Globus pallidus (tissue), 1 donor: ENCODE results near the gene OPRM1.
A peak's percentile ranks its signal among the peaks of the same experiment; 100 is the strongest.
"Not testable (repeated sequence)": the region's sequence is repeated elsewhere in the genome, so short reads cannot be mapped to it uniquely, and the experiment has no call there.

Source experiments
- DNase-seq: peaks from one replicate; pipeline ENCODE4 v3.0.0-alpha.2; 2015; ENCODE audit warnings: low spot score

The OPRM1 gene

DNA sequence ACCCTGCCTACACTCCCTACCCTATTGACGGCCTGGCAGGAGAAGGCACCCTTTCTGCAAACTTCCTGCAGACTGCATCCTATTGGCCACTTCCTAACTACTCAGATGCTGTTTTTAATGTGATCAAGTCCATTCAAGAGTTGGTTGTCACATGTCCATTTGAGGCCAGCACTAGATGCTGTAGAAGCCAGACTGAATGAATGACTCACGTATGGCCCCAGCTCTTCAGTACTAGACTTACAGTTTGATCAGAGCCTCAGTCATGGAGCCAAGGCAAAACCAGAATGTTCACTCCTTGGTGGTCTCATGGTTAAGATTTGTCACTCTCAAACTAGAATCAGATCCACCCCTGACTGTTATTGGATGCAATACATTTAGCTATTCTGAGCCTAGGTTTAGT, 101.7 kb downstream of the OPRM1 start:
- no peak for DNase-seq

DNA sequence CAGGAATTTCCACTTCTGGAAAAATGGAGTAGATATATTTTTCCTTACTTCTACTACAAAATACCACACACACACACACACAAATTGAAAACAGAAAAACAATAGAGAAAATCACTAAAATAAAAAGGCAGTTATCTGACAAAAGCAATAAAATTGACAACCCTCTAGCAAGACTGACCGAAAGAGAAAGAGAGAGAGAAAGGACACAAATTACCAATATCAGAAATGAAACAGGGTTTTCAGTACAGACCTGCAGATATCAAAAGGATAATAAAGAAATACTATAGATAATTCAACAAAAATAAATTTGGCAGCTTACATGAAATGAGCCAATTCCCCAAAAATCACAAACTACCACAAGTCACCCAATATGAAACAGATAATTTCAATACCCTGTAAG, 104.7 kb downstream of the OPRM1 start:
- DNase-seq = no peak

DNA sequence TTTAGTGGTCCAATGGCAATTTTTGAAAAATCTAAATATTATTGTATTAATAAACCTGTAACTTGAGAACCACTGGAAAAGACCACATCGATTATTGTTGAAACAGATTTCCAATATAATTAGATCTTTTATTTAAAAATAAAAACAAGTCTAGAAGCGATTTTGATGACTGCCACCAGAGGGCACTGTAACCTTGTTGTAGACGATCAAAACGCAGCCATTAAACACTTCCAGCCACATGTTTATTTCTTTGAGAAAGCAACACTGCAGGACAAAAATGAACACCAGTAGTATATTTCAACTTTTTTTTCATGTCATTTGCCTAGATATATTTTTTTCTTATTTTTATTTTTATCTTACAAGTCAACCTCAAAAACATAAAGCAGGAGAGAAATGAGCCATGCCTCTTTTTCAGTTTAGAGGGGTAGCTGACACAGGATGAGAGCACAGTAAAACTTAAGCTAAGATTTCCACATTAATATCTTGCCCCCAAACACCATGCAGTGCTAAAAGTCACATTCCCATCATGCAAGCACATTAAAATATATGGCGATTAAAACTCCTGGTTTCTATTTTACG, 115.4 kb downstream of the OPRM1 start:
- DNase-seq = peak; percentile 75

DNA sequence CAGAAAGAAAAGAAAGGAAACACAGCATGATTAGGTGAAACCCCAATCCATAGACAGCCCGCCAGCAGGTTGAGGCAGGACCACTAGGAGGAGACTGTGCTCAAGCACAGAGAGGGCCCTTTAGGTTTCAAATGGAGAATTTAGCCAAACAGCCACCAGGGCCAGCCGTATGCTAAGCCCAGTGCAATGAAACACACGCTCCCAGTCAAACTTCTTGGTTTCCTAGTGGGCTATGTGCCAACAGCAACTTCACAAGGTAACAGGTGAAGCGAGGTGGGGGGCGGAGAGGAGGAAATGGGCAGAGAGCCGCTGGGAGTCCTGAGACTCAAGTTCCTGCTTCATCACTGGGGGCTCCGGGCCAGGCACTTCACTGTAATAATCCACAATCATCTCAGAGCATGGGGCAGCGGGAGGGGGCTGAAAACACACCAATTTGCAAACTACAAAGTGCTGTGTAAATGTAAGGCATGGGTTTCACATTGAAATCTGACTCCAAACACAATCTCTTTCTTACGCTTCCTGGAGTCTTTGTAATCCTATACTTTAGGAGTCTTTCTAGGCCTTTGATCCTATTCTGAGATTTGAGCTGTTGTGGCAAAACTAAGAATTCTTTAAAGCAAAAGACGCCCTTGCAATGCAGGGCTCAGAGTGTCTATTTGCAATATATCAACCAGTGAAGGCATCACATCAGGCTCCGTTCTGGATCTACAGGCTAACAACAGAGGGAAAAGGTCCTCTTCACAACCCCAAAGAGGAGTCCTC, 117.3 kb downstream of the OPRM1 start:
- DNase-seq = no peak

DNA sequence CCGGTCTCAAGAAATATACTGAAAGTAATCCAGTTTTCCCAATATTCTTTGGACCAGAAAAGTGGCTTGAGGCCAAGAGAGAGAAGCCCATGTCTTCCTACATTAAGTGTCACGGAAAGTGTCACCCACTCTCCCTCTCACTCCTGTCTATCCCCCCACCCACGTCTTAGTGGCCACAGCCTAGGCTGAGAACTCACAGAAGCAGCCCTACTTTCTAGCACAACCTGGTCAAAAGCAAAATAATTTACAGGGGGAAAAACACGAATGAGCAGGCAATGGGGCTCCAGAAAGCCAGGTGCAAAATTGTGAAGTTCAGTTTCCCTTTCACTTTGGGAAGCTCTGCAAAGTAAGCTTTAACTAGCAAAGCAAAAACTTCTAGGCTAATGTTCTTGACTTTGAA, 118.0 kb downstream of the OPRM1 start:
- DNase-seq = no peak

DNA sequence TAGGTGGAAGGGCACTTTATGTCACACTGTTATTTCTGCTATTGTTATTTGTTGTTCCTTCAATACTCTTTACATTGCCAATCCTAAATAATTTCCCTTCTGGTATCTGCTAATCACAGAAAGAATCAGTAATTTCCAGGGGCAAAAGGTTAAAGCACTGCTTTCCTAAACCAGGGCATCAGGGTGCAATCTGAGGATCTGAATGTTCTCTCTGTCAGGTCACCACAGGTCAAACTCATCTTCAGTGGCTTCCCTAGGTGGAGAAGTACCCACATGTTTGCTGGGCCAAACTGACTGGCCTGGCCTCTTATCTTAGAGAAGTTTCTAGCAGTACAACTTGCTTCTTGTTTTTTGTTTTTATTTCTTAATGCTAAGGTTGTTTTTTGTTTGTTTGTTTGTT, 118.7 kb downstream of the OPRM1 start:
- DNase-seq = no peak

DNA sequence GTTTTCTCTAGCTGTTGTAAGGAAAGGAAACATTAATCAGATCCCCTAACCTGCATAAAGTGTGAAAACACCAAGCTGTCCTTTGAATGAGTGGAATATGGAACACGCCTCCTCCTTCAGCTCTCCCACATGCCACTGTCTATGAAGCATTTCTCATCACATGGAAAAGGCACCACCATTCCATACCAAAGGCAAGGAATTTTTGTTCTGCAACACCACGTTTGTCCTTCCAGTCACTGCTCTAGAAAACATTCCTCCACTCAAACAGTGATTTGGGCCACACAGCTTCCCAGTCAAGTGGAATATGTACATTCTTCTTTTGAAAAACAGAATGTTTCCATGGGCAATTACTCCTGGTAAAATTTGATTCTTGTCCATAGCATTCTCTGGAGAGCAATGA, 120.1 kb downstream of the OPRM1 start:
- DNase-seq = no peak

DNA sequence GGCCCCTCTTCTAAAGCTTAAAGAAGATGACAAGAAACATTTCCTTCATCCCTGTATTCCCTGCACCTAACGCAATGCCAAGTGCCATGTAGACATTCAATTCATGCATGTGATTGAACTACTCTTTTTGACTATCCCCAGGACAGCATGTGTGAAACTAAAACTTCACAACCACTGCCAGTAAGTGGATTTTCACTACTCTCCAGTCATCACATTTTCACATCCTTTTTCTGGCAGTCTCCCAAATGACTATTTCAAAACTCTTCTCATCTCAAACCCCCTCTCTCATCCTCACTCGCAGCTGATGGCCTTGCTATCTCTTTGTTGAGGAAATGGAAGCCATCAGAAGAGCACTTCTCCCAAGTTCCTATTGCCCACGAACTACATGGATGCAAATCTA, 122.6 kb downstream of the OPRM1 start:
- no peak for DNase-seq

DNA sequence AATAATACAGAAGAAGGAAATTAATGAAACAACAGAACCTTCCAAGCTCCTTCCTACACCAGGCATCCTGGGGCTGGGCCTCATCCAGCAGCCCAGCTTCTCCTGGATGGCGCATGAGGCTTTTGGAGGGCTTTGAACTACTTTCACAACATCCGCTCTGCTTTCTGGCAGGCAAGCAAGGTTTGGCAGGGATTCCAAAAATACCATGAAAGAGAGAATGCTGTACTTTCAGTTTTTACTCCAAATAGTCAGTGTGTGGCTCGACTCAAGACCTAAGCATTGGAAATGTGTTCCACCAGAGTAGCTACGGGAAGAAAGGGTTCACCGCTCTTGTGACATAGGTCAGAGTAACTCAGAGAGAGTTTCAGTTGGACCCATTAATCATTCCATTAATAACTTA, 125.4 kb downstream of the OPRM1 start:
- DNase-seq = peak; percentile 55

DNA sequence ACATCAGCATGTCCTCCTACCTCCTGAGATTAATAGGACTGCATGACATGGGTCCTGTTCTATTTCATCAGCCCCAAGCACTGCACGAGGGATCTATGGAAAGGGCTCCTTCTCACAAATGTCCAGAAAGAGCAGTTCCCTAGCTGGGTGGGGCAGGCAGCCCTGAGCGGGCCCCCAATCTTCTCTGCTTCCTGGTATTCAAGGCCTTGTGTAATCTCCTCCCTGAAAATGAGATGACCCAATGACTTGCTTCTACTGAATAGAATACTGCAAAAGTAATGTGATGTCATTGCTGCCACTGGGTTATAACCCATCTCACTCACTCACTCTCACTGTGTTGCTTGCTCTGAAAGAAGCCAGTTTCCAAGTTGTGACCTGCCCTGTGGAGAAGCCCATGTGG, 126.4 kb downstream of the OPRM1 start:
- no peak for DNase-seq

DNA sequence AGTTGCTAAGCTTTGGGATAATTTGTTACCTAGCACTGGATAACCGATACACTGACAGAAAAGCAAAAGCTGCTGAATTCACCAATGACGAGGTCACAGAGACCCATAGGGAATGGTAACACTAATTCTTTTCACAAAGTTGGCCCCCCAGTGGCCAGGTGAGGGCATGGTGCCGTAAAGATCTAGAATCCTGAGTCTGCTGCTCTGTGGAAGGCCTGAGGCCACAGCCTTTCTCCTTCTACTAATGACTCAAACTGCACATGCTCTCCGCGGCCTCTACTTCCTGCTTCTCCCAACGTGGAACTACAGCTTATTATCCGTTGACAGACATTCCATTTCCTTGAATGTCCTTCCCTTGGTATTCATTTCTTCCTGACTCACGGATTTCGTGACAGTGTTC, 127.1 kb downstream of the OPRM1 start:
- no peak for DNase-seq

DNA sequence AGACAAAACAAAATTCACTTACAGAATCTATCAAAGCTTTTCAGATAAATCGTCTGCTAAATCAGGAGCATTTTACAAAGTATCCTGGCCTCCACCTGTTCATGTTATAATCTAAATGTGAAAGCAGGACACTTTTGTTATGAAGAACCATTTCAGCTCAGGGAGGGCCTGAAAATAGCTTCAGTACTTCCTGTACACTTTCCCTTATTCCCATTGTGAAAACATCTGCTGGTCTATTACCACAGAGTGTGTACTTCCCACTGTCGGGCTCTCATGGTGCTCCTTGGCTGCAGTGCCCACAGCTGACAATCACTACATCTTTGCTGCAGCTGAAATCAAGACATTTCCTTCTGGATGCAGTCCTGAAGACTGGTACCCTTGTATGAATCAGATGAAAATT, 128.1 kb downstream of the OPRM1 start:
- no peak for DNase-seq

DNA sequence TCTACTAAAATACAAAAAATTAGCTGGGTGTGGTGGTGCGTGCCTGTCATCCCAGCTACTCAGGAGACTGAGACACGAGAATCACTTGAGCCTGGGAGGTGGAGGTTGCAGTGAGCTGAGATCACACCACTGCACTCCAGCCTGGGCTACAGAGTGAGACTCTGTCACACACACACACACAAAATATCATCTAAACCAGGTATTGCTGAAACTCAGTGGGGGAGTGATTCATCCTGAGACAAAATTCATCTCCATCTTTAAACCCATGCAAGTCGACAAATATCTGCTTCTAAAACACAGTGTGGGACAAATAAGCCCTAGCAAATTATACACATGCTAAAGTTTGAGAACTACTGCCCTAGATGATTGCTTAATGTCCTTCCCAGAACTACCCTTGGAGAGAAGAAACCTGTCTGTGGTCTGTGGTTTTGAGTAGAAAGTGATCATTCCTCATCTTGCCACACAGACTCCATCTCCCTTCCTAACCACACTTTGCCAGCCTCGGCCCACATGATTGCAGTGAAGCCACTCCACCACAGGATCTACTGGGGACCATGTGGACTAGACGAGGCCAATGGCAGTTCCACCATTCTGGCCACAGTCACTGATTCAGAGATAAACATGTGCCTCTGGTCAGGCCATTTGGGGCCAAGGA, 130.3 kb downstream of the OPRM1 start:
- DNase-seq = no peak

DNA sequence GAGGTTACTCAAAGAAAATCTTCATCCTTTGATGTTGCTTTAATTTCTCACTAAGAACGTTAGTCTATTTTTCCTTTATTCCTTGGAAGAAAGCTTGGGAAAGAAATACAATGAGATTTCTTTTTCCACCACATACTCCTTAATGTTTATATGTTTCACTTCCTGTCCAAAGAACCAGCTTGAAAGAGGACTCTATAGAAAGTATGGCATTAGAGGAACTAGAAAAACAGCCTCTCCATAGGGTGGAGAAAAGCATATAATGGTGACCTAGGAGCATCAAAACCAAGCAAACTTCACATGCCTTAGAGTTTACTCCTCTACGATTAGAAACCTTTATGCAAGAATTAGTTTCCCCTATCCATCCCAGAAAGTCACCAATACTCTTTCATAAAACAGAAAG, 131.1 kb downstream of the OPRM1 start:
- no peak for DNase-seq

DNA sequence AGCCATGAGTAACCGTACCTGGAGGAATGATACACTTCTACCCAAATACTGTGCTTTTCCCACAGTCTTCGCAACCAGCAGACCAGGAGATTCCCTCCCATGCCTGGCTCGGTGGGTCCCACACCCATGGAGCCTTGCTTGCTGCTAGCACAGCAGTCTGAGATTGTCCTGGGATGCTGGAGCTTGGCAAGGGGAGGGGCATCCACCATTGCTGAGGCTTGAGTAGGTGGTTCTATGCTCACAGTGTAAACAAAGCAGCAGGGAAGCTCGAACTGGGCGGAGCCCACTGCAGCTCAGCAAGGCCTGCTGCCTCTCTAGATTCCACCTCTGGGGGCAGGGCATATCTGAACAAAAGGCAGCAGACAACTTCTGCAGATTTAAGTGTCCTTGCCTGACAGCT, 133.4 kb downstream of the OPRM1 start:
- not testable (repeated sequence) for DNase-seq

DNA sequence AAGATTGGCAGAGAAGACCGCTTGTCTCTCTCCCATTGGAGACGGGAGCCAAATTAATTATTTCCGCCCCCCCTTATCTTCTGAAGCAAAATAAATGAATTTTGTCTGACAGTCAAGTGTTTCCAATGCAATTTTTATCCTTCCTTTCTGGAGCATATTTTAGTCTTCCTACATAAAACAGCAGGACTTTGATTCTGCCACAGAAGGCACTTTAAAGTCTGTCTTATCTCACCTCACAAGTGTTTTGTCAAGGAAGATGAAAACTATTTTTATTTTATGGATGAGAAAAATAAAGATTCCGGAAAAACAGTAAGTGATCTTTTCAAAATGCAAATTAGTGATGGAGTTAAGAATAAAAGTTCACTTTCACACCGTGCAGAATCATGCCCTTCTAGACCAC, 140.4 kb downstream of the OPRM1 start:
- no peak for DNase-seq

DNA sequence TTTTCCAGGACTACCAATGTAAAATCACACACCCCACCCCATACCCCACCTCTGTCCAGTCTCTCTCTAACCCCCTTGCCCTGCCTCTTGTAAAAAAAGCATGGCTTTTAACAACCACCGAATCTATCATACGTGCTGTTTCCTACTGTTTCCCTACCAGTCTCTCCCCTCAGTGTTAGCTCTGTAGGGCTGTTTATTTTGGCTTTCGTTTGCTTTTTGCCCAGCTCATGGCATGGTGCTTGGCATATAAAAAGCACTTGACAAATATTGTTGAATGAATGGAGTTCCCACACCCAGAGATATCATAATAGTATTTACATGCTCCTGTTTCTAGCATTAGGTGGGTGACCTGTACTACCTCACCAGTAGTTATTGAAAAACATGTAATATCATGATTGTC, 148.2 kb downstream of the OPRM1 start:
- DNase-seq = no peak

DNA sequence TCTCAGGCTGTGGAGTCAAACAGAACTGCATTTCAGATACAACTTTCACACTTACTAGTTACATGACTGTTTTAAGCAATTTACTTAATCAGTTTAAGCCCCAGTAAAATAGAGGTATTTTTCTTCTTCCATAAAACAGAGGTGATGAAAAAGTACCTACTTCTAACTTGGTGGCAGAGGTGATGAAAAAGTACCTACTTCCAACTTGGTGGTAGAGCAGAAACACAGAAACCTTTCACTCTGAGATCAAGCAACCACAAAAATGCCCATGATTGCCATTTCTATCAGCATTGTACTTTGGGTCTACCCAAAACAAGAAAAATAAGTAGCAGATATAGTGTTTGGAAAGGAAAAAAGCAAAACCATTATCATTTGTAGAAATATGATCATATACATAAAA, 148.7 kb downstream of the OPRM1 start:
- DNase-seq = no peak

DNA sequence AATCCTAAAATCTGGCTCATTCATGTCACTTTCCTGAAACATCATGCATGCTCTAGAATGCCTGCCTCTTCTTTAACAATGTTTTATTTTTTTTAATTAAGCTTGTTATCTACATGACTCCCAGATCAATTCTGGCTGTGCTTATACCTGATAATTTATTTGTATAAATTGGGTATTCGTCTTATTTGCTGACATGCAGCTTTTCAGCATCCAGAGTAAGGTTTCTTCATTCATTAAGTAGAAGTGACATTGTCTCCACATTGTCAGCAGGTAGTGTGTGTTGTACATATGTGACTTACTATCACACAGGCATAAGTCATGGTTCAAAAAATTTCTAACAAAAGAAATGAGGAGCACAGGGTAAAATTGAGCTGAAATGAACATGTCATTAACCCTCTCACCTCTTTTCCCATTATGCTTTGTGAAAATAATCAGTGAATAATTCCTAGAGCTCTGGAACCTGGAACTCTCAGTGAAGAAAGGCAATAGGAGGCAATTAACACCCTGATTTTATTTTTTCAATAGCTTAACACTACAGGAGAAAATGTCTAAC, 157.4 kb downstream of the OPRM1 start:
- no peak for DNase-seq

DNA sequence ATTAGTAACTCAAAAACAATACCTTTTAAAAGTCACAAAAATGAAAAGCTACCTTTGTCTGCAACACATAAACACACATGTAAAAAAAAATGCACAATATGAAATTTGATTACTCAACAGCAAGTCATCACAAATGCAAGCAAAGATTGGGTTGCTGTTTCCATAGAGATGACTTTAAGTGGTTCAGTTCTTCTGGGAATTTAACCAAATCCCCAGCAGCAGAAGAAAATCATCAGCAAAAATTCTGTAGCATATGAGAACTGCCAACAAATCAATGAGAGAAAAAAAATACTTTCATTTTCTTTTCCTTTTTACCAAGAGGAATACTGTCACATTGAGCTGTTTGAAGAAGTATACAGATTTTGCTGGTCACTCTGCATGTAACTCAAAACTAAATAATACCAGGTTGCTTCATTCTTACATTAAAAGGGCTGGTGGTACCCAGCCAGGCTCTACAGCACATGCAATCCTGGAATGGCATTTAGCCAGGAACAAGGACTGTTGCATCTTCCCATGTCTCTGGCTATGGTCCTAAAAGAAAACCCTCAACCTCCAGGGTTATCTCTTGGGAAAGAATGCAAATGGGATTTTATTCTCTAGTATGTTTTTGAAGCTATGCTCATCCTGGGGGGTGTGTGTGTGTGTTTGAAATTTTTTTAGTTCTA, 158.3 kb downstream of the OPRM1 start:
- DNase-seq = no peak

DNA sequence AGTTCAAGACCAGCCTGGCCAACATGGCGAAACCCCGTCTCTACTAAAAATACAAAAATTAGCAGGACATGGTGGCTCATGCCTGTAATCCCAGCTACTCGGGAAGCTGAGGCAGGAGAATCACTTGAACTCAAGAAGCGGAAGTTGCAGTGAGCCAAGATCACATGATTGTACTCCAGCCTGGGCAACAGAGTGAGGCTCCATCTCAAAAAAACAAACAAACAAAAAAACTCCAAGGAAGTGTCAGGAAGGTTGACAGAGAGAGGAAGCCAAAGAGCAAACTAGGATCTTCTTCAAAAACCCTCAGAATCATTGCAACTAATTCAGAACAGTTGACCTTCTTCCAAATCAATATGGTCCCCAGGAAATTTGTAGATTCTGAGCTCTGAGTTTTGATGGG, 162.6 kb downstream of the OPRM1 start:
- DNase-seq = not testable (repeated sequence)

DNA sequence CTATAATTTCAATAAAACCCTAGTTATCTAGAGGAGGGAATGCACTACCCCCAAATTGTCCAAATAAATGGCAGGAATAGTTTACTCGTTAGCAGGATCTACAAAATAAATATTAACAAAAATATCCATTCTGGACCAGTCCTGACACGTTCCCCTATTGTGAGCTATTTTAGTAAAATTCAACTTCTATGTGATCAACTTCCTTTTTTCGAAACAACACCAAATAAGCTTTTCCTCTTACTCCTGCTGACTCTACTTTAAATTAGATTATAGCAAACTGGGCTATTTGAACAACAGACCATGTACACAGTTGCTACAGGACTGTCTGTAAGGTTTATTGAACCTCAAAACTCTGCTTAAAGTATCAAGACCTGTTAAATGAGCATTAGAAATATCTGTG, 163.3 kb downstream of the OPRM1 start:
- DNase-seq = peak; percentile 20

DNA sequence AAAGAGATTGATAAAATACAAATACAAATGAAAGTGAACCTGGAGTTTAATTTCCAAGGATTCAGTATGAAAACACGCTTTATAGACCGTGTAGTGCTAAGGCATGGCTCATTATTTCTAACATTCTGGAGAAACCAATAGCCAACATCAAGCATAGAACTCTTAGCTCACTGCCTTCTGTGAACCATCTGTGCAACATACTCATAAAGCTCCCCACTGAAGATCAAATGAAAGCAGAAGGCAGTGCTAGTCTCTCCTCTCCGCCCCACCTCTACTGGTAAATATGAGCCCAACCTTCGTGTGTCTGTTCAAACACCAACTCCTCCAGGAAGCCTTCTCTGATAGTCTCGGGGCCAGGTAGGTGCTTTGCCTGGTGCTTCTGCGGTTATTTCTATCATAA, 163.9 kb downstream of the OPRM1 start:
- no peak for DNase-seq
